Measurements from ENCODE around the gene TMEM59L. TPM values are rescaled to one million over a fixed set of nuclear protein-coding genes. Genes with fewer than 3 reads are reported as not detected.

The TMEM59L gene
- total RNA-seq, 3 donors from 2014 or later (not counting 1 experiment from before 2014, with no cell fraction given) = not detected

DNA sequence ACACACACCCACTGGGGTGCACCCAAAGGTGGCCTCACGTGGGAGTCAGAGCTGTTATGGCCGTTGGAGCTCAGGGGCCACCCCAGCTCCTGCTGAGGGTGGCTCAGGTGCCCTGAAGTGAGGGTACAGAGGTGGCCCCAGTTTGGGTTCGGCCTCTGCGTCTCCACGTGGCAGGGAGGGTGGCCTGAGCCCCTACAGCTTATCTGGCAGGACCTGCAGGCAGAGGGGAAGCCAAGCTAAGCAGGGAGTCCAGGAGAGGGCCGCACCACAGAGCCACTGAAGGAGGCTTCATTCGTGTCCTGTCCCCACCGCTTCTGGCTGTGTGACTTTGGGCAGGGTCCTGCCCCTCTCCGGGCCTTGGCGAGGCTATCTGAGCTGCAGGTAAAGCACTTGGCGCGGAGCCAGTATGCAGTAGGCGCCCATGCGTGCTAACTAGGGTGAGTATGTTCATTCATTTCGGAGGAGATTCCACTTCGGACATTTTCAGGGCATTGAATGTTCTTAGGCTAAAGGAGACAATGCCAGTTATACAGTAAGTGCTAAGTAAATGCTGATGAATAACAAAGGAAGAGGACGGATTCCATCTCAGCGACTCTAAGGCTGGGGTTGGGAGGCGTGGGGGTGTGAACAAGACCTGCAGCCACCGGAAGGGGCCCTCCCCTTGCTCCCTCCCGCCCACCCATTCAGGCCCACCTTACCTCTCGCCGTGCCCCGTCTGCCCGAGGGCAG lies 19.1 kb upstream of the TMEM59L start:
- Histone ChIP-seq H3K27ac (ENCODE audit: low read length) (no peak overlapping the region), H3K9me3 (ENCODE audit: control insufficient read depth, insufficient read depth, low read length) (no peaks in the 10 kb centered on the region), H3K36me3 (ENCODE audit: control insufficient read depth, insufficient read depth, low read length) (peaks cover 4% of the 10 kb centered on the region), H3K27me3 (ENCODE audit: control insufficient read depth, insufficient read depth, low read length) (peaks cover 2% of the 10 kb centered on the region), H3K4me3 (ENCODE audit: low read length) (no peak overlapping the region), H3K4me1 (ENCODE audit: control insufficient read depth, insufficient read depth, low read length) (peaks cover 45% of the 10 kb centered on the region)
- Mint-ChIP-seq H3K9me3 (no peaks in the 10 kb centered on the region), H3K27ac (peak overlapping the region; percentile 29 to 62), H3K4me1 (peaks cover 5 to 40% of the 10 kb centered on the region in 2 donors), H3K36me3 (no peaks in the 10 kb centered on the region), H3K27me3 (ENCODE audit: low read depth in 2 of 2) (no peaks in the 10 kb centered on the region), H3K4me3 (peak overlapping the region; percentile 74)
- WGBS (ENCODE audit: insufficient coverage) = 65% methylated on average over 20 of the region's 25 CpGs
- no peak for TF ChIP-seq CTCF (IDR thresholded peaks at IDR 0.05)
- DNase-seq (peak in 1 of 2 donors; percentile 40), ATAC-seq (no peak)
- intact Hi-C loops (cut with micrococcal nuclease) = no loop called here

GRCh38 chr19:18594096-18594823 lies 18.4 kb upstream of the TMEM59L start:
- no peaks in the 10 kb centered on the region for H3K9me3 ChIP-seq (ENCODE audit: control insufficient read depth, insufficient read depth, low read length)
- peaks cover 42% of the 10 kb centered on the region for H3K4me1 ChIP-seq (ENCODE audit: control insufficient read depth, insufficient read depth, low read length)
- no peaks in the 10 kb centered on the region for H3K9me3 Mint-ChIP-seq
- no peaks in the 10 kb centered on the region for H3K36me3 Mint-ChIP-seq
- intact Hi-C loops (cut with micrococcal nuclease) = no loop called here
- DNase-seq (peak; percentile 76 to 88), ATAC-seq (peak; percentile 82 to 88 (median 83))
- H3K27me3 Mint-ChIP-seq (ENCODE audit: low read depth in 2 of 2) = no peaks in the 10 kb centered on the region
- WGBS (ENCODE audit: insufficient coverage) = under 1% methylated on average over 47 of the region's 54 CpGs
- H3K27ac Mint-ChIP-seq = peak overlapping the region in 1 of 2 donors; percentile 62
- peak; percentile 85 for TF ChIP-seq CTCF (IDR thresholded peaks at IDR 0.05)
- H3K4me3 Mint-ChIP-seq = peak overlapping the region; percentile 88
- peaks cover 5 to 37% of the 10 kb centered on the region in 2 donors for H3K4me1 Mint-ChIP-seq
- H3K27ac ChIP-seq (ENCODE audit: low read length) = peak overlapping the region; percentile 25
- peaks cover 4% of the 10 kb centered on the region for H3K36me3 ChIP-seq (ENCODE audit: control insufficient read depth, insufficient read depth, low read length)
- peak overlapping the region; percentile 44 for H3K4me3 ChIP-seq (ENCODE audit: low read length)
- peaks cover 6% of the 10 kb centered on the region for H3K27me3 ChIP-seq (ENCODE audit: control insufficient read depth, insufficient read depth, low read length)

DNA sequence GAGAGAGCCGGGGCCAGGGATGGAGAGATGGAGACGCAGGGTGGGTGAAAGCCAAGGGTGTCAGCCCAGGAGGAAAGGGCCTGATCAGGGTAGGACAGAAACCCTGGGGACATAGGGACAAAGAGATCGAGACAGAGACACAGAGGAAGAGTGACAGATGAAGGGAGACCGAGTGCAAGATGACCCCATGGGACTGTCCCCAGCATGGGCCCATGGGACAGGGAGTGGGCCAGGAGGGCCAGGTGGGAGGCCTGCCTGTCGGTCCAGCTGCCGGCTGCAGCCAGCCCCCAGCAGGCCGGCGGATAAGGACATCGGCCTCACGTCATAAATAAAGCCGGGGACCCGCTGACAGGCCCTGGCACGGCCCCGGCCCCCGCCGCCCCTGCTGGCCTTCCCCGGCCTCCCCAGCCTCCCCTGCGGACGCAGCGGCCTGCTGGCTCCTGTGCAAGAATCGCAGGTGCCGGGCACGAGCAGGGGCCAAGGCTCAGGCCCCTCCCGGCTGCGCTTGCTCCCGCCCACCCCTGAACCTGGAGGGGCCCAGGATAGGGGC lies 17.8 kb upstream of the TMEM59L start:
- Histone ChIP-seq H3K27me3 (ENCODE audit: control insufficient read depth, insufficient read depth, low read length) (peaks cover 11% of the 10 kb centered on the region), H3K36me3 (ENCODE audit: control insufficient read depth, insufficient read depth, low read length) (peaks cover 4% of the 10 kb centered on the region), H3K27ac (ENCODE audit: low read length) (peak overlapping the region; percentile 25), H3K4me3 (ENCODE audit: low read length) (peak overlapping the region; percentile 44), H3K9me3 (ENCODE audit: control insufficient read depth, insufficient read depth, low read length) (no peaks in the 10 kb centered on the region), H3K4me1 (ENCODE audit: control insufficient read depth, insufficient read depth, low read length) (peaks cover 36% of the 10 kb centered on the region)
- H3K4me1 Mint-ChIP-seq = peaks cover 5 to 30% of the 10 kb centered on the region in 2 donors
- DNase-seq (no peak), ATAC-seq (no peak)
- peak overlapping the region in 1 of 2 donors; percentile 62 for H3K27ac Mint-ChIP-seq
- 24% methylated on average over 26 of the region's 26 CpGs for WGBS (ENCODE audit: insufficient coverage)
- no peak for TF ChIP-seq CTCF (IDR thresholded peaks at IDR 0.05)
- peak overlapping the region; percentile 88 for H3K4me3 Mint-ChIP-seq
- H3K36me3 Mint-ChIP-seq = no peaks in the 10 kb centered on the region
- intact Hi-C loops (cut with micrococcal nuclease) = loop anchor here (1.0 kb wide), 1 partner anchor 252 kb away; no protein-coding TSS in a partner anchor
- no peaks in the 10 kb centered on the region for H3K27me3 Mint-ChIP-seq (ENCODE audit: low read depth in 2 of 2)
- no peaks in the 10 kb centered on the region for H3K9me3 Mint-ChIP-seq

Data from natural killer cell (primary cell).